Measurements from ENCODE around the gene KRTAP3-2.

Gene KRTAP3-2

GRCh38 chr17:40974366-40974765 lies 25.3 kb downstream of the KRTAP3-2 start:
- no peak for DNase-seq (ENCODE audit: low read depth, low spot score)
- no peak for TF ChIP-seq CTCF (IDR thresholded peaks at IDR 0.05; ENCODE audit: low read depth, low read length)
- in situ Hi-C loops (cut with HindIII; ENCODE audit: low sequenced_read_pairs) = no loop called here
- no peak overlapping the region for H3K4me3 ChIP-seq (ENCODE audit: low read depth, low read length)

- no peak for DNase-seq (ENCODE audit: low read depth, low spot score)
- H3K4me3 ChIP-seq (ENCODE audit: low read depth, low read length) = no peak overlapping the region
- no peak for TF ChIP-seq CTCF (IDR thresholded peaks at IDR 0.05; ENCODE audit: low read depth, low read length)
- in situ Hi-C loops (cut with HindIII; ENCODE audit: low sequenced_read_pairs) = no loop called here
These were observed 32.1 kb downstream of the KRTAP3-2 start for GRCh38 chr17:40967582-40967981.

- in situ Hi-C loops (cut with HindIII; ENCODE audit: low sequenced_read_pairs) = no loop called here
- no peak within 1 kb of the TSS for H3K4me3 ChIP-seq (ENCODE audit: low read depth, low read length)
- TF ChIP-seq CTCF (IDR thresholded peaks at IDR 0.05; ENCODE audit: low read depth, low read length) = no peak
These were observed 32.9 kb downstream of the KRTAP3-2 start, which contains the start of gene KRT39 for GRCh38 chr17:40966848-40967247. KRT39 (minus strand) TSS chr17:40966948; CDS start chr17:40966856, 92 bp downstream.

GRCh38 chr17:40963838-40964237 lies 35.9 kb downstream of the KRTAP3-2 start:
- peak; percentile 71 for TF ChIP-seq CTCF (IDR thresholded peaks at IDR 0.05; ENCODE audit: low read depth, low read length)
- no peak overlapping the region for H3K4me3 ChIP-seq (ENCODE audit: low read depth, low read length)
- DNase-seq (ENCODE audit: low read depth, low spot score) = no peak
- in situ Hi-C loops (cut with HindIII; ENCODE audit: low sequenced_read_pairs) = no loop called here

More at GRCh38 chr17:40966848-40967247, 32.9 kb downstream of the KRTAP3-2 start, which contains the start of gene KRT39:
- no peak for DNase-seq (ENCODE audit: low read depth, low spot score)

GRCh38 chr17:40962059-40962561 lies 37.6 kb downstream of the KRTAP3-2 start:
- no peak for TF ChIP-seq CTCF (IDR thresholded peaks at IDR 0.05; ENCODE audit: low read depth, low read length)
- in situ Hi-C loops (cut with HindIII; ENCODE audit: low sequenced_read_pairs) = no loop called here
- no peak overlapping the region for H3K4me3 ChIP-seq (ENCODE audit: low read depth, low read length)
- no peak for DNase-seq (ENCODE audit: low read depth, low spot score)

GRCh38 chr17:40961591-40961990 lies 38.1 kb downstream of the KRTAP3-2 start:
- DNase-seq (ENCODE audit: low read depth, low spot score) = no peak
- TF ChIP-seq CTCF (IDR thresholded peaks at IDR 0.05; ENCODE audit: low read depth, low read length) = no peak
- in situ Hi-C loops (cut with HindIII; ENCODE audit: low sequenced_read_pairs) = no loop called here
- no peak overlapping the region for H3K4me3 ChIP-seq (ENCODE audit: low read depth, low read length)
